Gastroesophageal sphincter (tissue), 4 donors: ENCODE data around the gene POLR2L. TPM values are rescaled to one million over a fixed set of nuclear protein-coding genes. Genes with fewer than 3 reads are reported as not detected.

Experiments used
- ATAC-seq: fragments of 150-250 bp; one replicate; pipeline ENCODE4 v1.9.1; 2016; ENCODE audit warnings: mild to moderate bottlenecking, moderate library complexity
- H3K27ac ChIP-seq, 4 donors: fragments of 200-600 bp; sonication (generic) in 3 of 4; 1 replicate in 3 of 4; 2 replicates in 1 of 4; pipeline ENCODE4 v1.5.1; 2016 to 2019
- H3K27me3 ChIP-seq: fragments of 200-600 bp; sonication (generic); one replicate; pipeline ENCODE4 v1.5.1; 2019
- H3K36me3 ChIP-seq, 2 donors: fragments of 200-600 bp; sonication (generic); one replicate each; pipeline ENCODE4 v1.5.1; 2019; ENCODE audit warnings: control low read depth in 1 of 2
- H3K4me1 ChIP-seq, 3 donors: fragments of 200-600 bp; sonication (generic); 1 replicate in 2 of 3; 2 replicates in 1 of 3; pipeline ENCODE4 v1.5.1; 2016 to 2019; ENCODE audit warnings: control low read depth in 2 of 3
- H3K4me3 ChIP-seq, 2 donors: fragments of 200-600 bp; sonication (generic); one replicate each; pipeline ENCODE4 v1.5.1; 2019; ENCODE audit warnings: mild to moderate bottlenecking in 1 of 2, moderate library complexity in 1 of 2
- H3K9me3 ChIP-seq, 3 donors: fragments of 200-600 bp; sonication (generic); one replicate each; pipeline ENCODE4 v1.5.1; 2017 to 2019; ENCODE audit warnings: control low read depth in 2 of 3
- CTCF ChIP-seq, 4 experiments: fragments of 200-600 bp in 2 of 4; fragments of 450-650 bp in 2 of 4; sonication (generic) in 1 of 4; IDR thresholded peaks; one replicate each; pipeline ENCODE4 v1.5.1; 2017 to 2019; ENCODE audit warnings: antibody characterized with exemption in 4 of 4, mild to moderate bottlenecking in 2 of 4, moderate library complexity in 2 of 4
- EP300 ChIP-seq: sonication (generic); formaldehyde crosslinking; IDR thresholded peaks from one replicate; pipeline ENCODE4 v1.6.1; 2017; ENCODE audit warnings: antibody characterized with exemption, mild to moderate bottlenecking
- POLR2A ChIP-seq, 2 donors: fragments of 450-650 bp; IDR thresholded peaks; one replicate each; pipeline ENCODE4 v1.6.1; 2017; ENCODE audit warnings: antibody characterized with exemption in 2 of 2, mild to moderate bottlenecking in 2 of 2, moderate library complexity in 1 of 2
- POLR2AphosphoS5 ChIP-seq: sonication (generic); formaldehyde crosslinking; IDR thresholded peaks from one replicate; pipeline ENCODE4 v1.6.1; 2017; ENCODE audit warnings: antibody characterized with exemption
- WGBS, 2 donors: methylation state at CpG; one replicate each; pipeline ENCODE4 v1.1.5; 2018; ENCODE audit warnings: low coverage in 1 of 2; 5-methylcytosine and 5-hydroxymethylcytosine counted together
- total RNA-seq, 4 donors: library from RNA; depleted of rRNA; stranded (reverse); fragments of >200 nt; gene quantifications; one replicate each; pipeline ENCODE4 v1.1.0, GENCODE V29; 2016

POLR2L gene
- total RNA-seq, 4 donors from 2014 or later: 65.5 to 86.0 (median 71.8) TPM

GRCh38 chr11:830295-831117 lies 11.8 kb downstream of the POLR2L start:
- Histone ChIP-seq H3K9me3 (no peaks in the 10 kb centered on the region), H3K4me3 (peak overlapping the region in 1 of 2 donors; percentile 47), H3K4me1 (peaks cover 0 to 94% (median 53%) of the 10 kb centered on the region in 3 donors), H3K27me3 (peaks cover 71% of the 10 kb centered on the region), H3K36me3 (peaks cover 0 to 7% of the 10 kb centered on the region in 2 donors), H3K27ac (peak overlapping the region in 2 of 4 donors; percentile 39 to 67)
- ATAC-seq: peak; percentile 43
- TF ChIP-seq EP300: no peak
- no peak for TF ChIP-seq CTCF (IDR thresholded peaks at IDR 0.05)
- TF ChIP-seq POLR2A (IDR thresholded peaks at IDR 0.05): no peak
- no peak for TF ChIP-seq POLR2AphosphoS5
- WGBS, 2 donors: 0 to 5% methylated on average over 16 to 25 of the region's 78 CpGs

DNA sequence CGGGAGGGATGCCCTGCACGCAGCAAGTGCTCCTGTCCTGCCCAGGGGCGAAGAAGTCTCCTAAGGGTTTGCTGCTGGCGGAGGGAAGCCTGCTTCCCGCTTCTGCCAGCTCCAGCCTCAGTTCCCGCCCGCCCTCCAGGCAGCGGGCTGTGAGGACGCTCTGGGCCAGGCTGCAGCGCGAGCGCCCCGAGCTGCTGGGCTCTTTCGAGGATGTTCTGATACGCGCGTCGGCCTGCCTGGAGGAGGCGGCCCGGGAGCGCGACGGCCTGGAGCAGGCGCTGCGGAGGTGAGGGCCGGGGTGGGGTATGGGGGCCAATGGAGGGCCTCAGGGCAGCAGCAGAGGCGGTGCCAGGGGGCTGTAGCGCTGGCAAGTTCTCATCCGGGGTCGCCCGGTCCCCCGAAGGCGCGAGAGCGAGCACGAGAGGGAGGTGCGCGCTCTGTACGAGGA lies 12.5 kb downstream of the POLR2L start:
- ATAC-seq: no peak

DNA sequence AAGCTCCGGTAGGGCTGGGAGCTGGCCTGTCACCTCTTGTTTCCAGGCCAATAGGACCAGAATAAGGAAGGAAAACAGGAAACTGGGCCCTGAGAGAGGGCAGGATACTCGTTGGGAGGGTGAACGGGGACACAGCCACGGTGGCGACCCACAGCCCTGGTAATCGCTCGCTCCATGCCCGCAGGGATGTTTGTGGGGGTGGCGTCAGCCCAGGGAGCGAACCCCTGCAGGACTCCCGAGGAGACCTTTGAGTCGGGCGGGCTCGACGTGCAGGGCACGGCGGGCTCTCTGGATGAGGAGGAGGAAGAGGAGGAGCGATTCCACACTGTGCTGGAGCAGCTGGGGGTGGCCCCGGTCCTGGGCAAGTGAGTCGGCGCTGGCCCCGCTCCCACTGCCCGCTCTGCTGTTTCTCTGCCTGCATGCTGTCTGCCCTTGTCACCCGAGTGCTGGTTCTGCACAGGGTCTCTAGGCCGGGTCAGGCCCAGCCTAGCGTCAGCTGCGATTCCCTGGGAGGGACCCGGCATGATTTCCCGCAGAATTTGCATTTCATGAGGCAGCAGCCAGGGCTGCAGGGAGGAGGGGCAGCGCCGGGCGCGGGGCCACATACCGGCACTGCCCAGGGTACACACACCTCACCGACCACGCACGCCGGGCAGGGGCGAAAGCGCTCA lies 13.0 kb downstream of the POLR2L start:
- Histone ChIP-seq H3K9me3 (no peaks in the 10 kb centered on the region), H3K4me3 (peak overlapping the region in 1 of 2 donors; percentile 47), H3K27ac (peak overlapping the region in 3 of 4 donors; percentile 39 to 67 (median 60)), H3K36me3 (peaks cover 0 to 19% of the 10 kb centered on the region in 2 donors), H3K27me3 (peaks cover 83% of the 10 kb centered on the region), H3K4me1 (peaks cover 0 to 84% (median 48%) of the 10 kb centered on the region in 3 donors)
- no CpG with 5 or more reads among the region's 40 CpGs for WGBS, 2 donors
- TF ChIP-seq CTCF (IDR thresholded peaks at IDR 0.05) (no peak), POLR2A (IDR thresholded peaks at IDR 0.05) (no peak), POLR2AphosphoS5 (no peak), EP300 (no peak)
- peak; percentile 1 for ATAC-seq

More for the DNA sequence above, 12.5 kb downstream of the POLR2L start:
- Histone ChIP-seq H3K27ac (peak overlapping the region in 2 of 4 donors; percentile 39 to 67), H3K27me3 (peaks cover 77% of the 10 kb centered on the region), H3K4me3 (peak overlapping the region in 1 of 2 donors; percentile 47), H3K36me3 (peaks cover 0 to 13% of the 10 kb centered on the region in 2 donors), H3K4me1 (peaks cover 0 to 89% (median 53%) of the 10 kb centered on the region in 3 donors), H3K9me3 (no peaks in the 10 kb centered on the region)
- WGBS, 2 donors: 0% methylated on average over 2 of the region's 39 CpGs; no CpG with 5 or more reads in 1 of the 2 donors
- TF ChIP-seq POLR2AphosphoS5 (no peak), CTCF (IDR thresholded peaks at IDR 0.05) (no peak), POLR2A (IDR thresholded peaks at IDR 0.05) (no peak), EP300 (no peak)

GRCh38 chr11:828506-829175 lies 13.7 kb downstream of the POLR2L start:
- Histone ChIP-seq H3K4me1 (peaks cover 0 to 77% (median 42%) of the 10 kb centered on the region in 3 donors), H3K27ac (peak overlapping the region in 3 of 4 donors; percentile 14 to 67 (median 60)), H3K4me3 (peak overlapping the region in 1 of 2 donors; percentile 47), H3K36me3 (peaks cover 0 to 25% of the 10 kb centered on the region in 2 donors), H3K9me3 (no peaks in the 10 kb centered on the region), H3K27me3 (peaks cover 88% of the 10 kb centered on the region)
- TF ChIP-seq CTCF (IDR thresholded peaks at IDR 0.05) (no peak), EP300 (no peak), POLR2AphosphoS5 (no peak), POLR2A (IDR thresholded peaks at IDR 0.05) (no peak)
- WGBS, 2 donors: 100% methylated on average over 1 to 2 of the region's 21 CpGs
- no peak for ATAC-seq
